MG63 (cell line): ENCODE results near the gene NOP9. TPM values are rescaled to one million over a fixed set of nuclear protein-coding genes. Genes with fewer than 3 reads are reported as not detected.

Experiments
- DNase-seq: peaks from one replicate; pipeline ENCODE4 v3.0.0-alpha.2; 2020
- H3K27me3 ChIP-seq: fragments of 250-450 bp; sonication (Bioruptor Pico); 2 replicates; pipeline ENCODE4 v1.5.1; 2020; ENCODE audit warnings: mild to moderate bottlenecking, moderate library complexity
- H3K36me3 ChIP-seq: fragments of 250-450 bp; sonication (Bioruptor Pico); 2 replicates; pipeline ENCODE4 v1.5.1; 2020; ENCODE audit warnings: mild to moderate bottlenecking, moderate library complexity
- H3K4me3 ChIP-seq: fragments of 250-450 bp; sonication (Bioruptor Pico); 2 replicates; pipeline ENCODE4 v1.5.1; 2020; ENCODE audit warnings: mild to moderate bottlenecking, moderate library complexity
- H3K9me3 ChIP-seq: fragments of 250-450 bp; sonication (Bioruptor Pico); 2 replicates; pipeline ENCODE4 v1.5.1; 2020; ENCODE audit warnings: mild to moderate bottlenecking, moderate library complexity
- total RNA-seq: library from RNA; depleted of rRNA; stranded (reverse); fragments of >200 nt; shearing (Covaris generic); gene quantifications from 2 replicates; pipeline ENCODE4 v1.2.3, GENCODE V29; 2014; ENCODE audit warnings: low replicate concordance

Gene NOP9
- total RNA-seq, 1 experiment from 2014 or later: 10.6 TPM

DNA sequence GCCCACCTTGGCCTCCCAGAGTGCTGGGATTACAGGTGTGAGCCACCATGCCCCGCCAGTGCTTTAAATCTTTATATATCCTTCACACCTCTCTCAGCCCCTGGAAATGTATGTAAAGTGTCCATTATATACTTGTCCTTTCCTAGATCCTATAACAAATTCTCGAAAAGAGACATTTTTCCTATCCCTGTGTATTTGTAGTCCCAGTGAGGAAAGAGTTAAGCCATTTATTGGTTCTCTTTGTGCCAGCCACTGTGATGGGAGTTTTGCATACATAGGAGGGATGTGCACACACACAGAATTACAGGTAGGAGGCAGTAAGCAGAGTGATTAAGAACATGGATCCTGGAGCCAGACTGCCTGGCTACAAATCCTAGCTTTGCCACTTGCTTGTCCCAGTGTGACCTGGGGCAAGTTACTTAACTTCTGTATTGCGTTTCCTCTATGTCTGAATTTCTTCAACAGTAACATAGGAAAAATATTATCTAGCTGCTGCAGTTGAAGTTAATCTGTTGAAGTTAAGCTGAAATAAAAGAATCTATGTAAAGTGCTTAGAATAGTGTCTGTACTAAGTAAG is 26.1 kb upstream of the NOP9 start:
- Histone ChIP-seq H3K27me3 (no peaks in the 10 kb centered on the region), H3K4me3 (no peak overlapping the region), H3K36me3 (no peaks in the 10 kb centered on the region), H3K9me3 (no peaks in the 10 kb centered on the region)
- DNase-seq: no peak

DNA sequence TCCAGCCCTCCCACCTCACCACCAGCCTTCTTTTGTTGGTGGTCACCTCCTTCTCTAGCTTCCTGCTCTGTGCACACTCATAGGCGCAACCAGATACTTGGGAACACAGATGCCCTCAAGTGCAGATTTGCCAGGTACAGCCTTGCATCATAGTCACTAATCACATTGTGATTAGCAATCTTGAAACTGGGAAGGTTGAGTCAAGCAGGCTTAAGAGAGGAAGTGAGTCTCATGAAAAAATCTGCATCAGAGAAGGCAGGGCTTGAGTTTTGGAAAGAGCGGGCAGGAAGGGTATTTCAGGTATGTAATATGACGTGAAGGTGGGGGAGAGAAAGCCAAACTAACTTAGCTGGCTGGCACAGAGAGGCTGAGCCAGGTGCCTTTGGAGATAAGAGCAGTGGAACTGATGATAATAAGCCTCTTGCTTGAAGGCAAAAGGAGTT is 25.5 kb upstream of the NOP9 start:
- Histone ChIP-seq H3K27me3 (no peaks in the 10 kb centered on the region), H3K9me3 (no peaks in the 10 kb centered on the region), H3K4me3 (no peak overlapping the region), H3K36me3 (no peaks in the 10 kb centered on the region)
- DNase-seq: no peak

DNA sequence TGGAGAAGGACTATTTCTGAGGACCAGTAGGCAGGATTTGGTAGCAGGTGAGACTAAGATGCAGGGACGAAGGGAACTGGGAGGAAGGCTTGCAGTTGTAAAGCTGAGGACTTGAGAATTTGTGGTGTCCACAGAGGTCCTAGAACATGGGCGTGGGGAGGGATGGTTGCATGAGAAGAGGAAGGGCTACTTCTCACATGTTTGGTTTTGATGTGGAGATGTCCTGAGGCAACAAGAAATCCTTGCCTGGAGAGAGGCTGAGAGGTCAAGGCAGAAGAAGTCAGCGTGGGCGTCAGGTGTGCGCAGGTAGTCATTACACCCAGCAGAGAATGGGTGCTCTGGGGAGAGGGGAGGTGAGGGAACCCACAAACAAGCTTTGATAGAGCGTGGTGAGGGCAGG is 22.6 kb upstream of the NOP9 start:
- H3K4me3 ChIP-seq: no peak overlapping the region
- no peaks in the 10 kb centered on the region for H3K9me3 ChIP-seq
- H3K36me3 ChIP-seq: no peaks in the 10 kb centered on the region
- no peaks in the 10 kb centered on the region for H3K27me3 ChIP-seq
- no peak for DNase-seq

DNA sequence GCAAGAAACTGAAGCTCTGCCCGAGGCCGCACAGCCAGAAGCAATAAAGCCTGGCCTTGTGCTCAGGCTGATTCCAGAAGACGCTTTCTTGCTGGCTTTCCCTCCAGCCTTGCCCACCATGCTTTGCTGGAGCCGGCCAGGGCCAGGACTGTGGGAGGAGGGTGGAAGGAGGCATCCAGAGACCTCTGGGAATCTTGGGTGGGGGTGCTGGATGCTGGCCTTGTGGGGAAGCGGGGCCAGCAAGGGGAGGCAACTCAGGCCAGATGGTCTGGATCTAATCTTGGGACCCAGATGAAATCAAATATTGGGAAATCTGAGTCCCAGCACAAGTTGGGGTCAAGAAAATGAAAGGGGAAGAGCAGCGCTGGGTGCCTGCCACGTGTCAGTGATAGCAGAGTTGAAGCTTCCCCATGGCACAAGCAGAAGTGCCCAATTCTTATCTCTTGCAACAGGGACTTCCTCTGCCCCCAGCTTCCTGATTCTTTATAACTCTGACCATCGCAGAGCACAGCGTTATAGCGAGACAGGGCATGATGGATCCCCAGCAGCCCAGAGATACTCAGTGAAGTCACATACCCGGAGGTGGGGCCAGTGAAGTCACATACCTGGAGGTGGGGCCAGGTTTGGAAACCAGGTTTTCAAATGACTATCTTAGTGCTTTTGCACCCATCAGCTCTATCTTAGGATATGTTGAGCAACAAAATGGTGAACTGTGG is 21.9 kb upstream of the NOP9 start:
- Histone ChIP-seq H3K9me3 (no peaks in the 10 kb centered on the region), H3K27me3 (no peaks in the 10 kb centered on the region), H3K36me3 (no peaks in the 10 kb centered on the region), H3K4me3 (no peak overlapping the region)
- DNase-seq: no peak

DNA sequence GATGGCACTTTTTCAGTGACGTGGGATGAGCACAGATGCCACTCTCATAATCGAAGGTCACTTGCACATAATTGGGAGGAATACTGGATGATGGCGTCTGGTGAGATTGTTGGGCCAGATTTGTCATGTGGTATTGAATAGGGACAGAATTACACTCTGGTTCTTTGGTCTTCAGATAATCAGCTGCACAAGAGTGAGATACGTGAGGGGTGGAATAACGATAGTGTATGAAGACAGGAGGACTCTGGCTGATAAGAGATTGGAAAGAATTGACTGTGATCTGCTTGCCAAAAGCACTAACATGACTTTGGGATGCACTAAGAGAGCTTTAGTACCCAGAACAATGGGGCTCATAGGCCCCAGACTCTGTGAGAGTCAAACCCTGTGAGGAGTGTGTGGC is 21.2 kb upstream of the NOP9 start:
- Histone ChIP-seq H3K27me3 (no peaks in the 10 kb centered on the region), H3K9me3 (no peaks in the 10 kb centered on the region), H3K36me3 (no peaks in the 10 kb centered on the region), H3K4me3 (no peak overlapping the region)
- DNase-seq: no peak

DNA sequence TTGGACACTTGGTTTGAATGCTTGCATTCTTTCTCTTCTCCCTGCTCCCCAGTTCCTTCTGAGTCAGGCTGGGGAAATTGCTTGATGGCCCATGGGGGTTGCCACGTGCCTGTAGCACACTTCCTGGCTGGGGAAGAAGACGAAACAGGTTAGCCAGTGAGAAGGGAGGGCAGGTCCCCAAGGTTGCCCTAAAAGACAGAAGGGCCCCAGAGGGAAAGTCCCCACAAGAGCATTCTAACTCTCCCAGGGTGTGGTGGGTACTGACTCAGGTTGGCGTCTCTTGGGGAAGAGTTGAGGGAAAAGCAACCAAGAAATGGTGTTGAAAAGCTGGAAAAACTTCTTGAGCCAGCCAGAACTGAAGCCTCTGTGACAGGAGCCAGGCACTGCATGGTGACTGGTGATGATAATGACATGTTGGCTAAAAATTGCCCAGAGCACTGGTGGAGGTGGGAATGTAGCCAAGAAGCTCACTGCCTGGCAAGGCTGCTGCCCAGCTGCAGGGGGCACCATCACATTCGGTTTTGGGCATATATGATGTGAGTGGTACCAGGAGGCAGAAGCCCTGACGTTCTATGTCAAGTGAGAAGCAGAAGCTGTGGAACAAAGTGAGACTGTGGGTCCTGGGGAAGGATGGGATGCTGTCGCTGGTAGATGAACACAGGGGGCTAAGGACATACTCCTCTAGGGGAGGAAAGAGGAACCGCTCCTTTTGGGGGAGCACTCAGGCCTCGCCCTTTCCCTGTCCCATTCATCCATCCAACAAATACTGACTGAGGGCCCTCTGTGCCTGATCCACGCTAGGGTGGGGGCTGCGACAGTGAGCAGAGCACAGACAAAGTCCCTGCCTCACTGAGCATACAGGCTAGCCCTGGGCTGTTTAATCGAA is 20.1 kb upstream of the NOP9 start:
- H3K4me3 ChIP-seq: no peak overlapping the region
- H3K27me3 ChIP-seq: no peaks in the 10 kb centered on the region
- H3K9me3 ChIP-seq: no peaks in the 10 kb centered on the region
- no peaks in the 10 kb centered on the region for H3K36me3 ChIP-seq
- DNase-seq: no peak

DNA sequence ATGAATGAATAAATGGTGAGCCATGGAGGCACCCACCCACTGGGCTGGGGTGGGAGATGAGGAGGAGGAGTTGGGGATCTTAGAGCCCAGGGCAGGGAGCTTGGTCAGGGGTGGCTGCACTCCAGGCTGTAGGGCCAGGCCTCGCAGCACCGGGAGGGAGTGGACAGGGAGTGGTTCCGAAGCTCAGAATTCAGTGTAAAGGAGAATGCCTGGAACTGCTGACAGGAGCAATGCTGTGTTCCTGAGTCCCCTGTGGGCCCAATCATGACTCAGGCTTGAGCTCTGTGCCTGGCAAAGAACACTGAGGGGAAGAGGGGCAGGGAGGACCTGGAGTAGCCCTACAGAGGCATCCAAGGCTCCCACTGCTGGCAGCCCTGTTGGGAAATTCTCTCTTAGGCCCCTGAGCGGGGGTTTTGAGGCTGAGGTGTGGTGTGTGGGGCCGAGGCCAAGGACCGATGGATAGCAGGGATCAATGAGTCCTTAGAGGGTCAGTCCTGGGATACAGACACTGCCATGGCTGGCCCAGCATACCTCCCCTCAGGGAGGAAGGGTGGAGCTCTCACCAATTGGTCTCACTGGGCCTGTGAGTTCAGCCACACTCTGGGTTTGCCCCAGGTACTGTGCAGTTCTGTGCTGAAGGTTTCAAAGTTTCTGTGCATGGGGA is 18.7 kb upstream of the NOP9 start:
- H3K36me3 ChIP-seq: no peaks in the 10 kb centered on the region
- H3K9me3 ChIP-seq: no peaks in the 10 kb centered on the region
- DNase-seq: no peak
- H3K27me3 ChIP-seq: no peaks in the 10 kb centered on the region
- no peak overlapping the region for H3K4me3 ChIP-seq

DNA sequence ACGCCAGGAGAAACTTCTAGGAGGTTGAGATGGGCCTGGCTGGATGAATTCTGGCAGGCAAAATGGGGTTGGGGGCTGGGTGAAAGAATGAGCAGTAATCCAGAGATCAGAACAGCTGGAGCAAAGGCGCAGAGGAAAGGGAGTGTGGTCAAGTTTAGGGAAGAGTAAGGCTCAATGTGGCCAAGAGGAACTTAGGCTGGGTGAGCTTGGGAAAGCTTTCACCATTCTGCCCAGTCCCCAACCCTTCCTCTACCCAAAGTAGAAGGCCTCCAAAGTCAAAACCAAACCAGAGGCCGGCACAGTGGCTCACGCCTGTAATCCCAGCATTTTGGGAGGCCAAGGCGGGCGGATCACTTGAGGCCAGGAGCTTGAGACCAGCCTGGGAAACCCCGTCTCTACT is 18.0 kb upstream of the NOP9 start:
- H3K4me3 ChIP-seq: no peak overlapping the region
- no peaks in the 10 kb centered on the region for H3K9me3 ChIP-seq
- no peak for DNase-seq
- no peaks in the 10 kb centered on the region for H3K36me3 ChIP-seq
- H3K27me3 ChIP-seq: no peaks in the 10 kb centered on the region

DNA sequence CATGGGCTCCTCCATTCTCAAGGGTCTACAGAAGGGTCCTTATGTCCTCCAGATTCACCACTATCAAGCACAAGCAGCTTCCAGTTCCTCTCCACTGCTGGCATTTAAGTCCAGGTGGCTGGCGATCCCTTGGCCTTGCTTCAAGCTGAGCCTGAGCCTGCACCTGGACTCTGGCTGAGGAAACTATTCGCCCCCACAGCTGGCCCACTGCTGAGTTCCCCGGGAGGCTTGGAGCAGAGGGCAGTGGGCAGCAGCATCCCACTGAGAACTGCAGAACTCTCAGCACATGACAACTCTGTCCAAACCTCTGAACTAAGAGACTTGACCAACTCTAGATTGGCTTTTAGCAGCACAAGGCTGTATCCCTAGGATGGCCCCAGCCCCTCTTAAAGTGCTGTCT is 16.9 kb upstream of the NOP9 start:
- H3K36me3 ChIP-seq: no peaks in the 10 kb centered on the region
- DNase-seq: no peak
- no peaks in the 10 kb centered on the region for H3K27me3 ChIP-seq
- no peak overlapping the region for H3K4me3 ChIP-seq
- no peaks in the 10 kb centered on the region for H3K9me3 ChIP-seq

DNA sequence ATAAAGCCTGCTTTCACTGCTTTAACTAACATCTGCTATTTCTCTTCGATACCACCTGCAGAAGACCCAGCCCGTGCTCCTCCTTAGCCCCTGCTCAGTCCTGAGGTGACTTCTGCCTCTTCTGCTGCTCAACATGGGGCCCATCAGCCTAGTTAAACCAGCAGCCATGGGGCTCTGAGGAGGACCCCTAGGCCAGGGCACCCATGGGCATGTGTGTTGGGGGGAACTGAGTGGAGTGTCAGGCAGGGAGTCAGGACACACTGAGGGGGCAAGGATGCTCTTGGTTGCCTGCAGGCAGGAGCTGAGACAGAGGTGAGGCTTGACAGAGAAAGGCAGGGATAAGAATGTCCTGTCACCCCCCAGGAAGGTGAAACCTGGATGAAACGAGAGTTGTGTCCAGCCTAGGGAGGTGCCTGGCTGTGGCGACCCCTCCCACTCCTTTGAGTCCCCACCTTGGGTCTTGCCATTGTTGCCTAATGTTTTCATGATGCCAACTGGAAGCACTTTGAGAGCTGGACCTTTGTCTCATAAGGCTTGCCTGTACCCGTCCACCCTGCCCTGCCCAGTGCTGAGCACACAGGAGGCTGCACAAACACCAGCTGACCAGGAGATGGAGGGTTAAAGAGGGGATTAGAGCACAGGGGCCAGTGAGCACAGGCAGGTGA is 15.7 kb upstream of the NOP9 start:
- Histone ChIP-seq H3K27me3 (no peaks in the 10 kb centered on the region), H3K36me3 (no peaks in the 10 kb centered on the region), H3K9me3 (no peaks in the 10 kb centered on the region), H3K4me3 (no peak overlapping the region)
- DNase-seq: no peak

DNA sequence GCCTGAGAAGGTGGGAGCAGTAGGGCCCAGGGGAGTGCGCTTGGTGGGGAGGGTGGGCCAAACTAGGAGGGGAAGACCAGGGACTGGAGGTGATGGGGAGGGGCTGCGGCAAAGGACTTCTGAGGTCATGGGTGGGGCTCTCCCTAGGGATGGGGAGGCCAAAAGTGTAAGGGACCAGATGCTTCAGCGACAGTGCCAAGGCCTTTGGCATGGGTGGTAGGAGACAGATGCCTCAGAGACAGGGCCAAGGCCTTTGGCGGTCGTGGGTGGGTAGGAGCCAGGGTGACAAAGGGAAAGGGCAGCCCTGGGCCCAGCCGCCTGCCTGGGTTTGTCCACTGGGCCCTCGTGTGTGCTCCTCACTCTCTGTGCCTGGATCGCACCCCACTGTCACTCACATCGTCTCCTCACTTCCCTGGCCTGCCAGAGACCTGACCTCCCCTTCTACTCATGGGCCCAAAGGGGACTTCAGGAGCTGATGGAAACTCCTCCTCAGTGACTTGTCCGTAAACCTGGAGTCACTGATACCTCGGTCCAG is 15.1 kb upstream of the NOP9 start:
- Histone ChIP-seq H3K36me3 (no peaks in the 10 kb centered on the region), H3K9me3 (no peaks in the 10 kb centered on the region), H3K27me3 (no peaks in the 10 kb centered on the region), H3K4me3 (no peak overlapping the region)
- DNase-seq: no peak

DNA sequence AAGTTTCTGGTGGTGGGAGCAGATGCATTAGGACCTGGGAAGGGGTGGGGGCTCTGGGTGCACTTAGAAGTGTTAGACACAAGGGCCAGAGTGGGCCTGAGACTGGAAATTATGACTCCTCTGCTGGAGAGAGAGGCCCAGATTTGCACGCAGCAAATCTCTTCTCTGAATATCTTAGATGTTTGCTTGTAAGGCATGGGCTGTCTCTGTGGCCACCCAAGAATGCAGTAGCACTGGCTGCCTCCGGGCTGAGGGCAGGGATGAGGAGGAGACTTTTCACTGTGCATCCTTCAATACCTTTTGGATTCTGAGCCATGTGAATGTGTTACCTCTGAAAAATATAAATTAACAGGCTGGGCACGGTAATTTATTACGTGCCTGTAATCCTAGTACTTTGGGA is 14.3 kb upstream of the NOP9 start:
- H3K9me3 ChIP-seq: no peaks in the 10 kb centered on the region
- no peak for DNase-seq
- H3K4me3 ChIP-seq: no peak overlapping the region
- H3K27me3 ChIP-seq: no peaks in the 10 kb centered on the region
- no peaks in the 10 kb centered on the region for H3K36me3 ChIP-seq

DNA sequence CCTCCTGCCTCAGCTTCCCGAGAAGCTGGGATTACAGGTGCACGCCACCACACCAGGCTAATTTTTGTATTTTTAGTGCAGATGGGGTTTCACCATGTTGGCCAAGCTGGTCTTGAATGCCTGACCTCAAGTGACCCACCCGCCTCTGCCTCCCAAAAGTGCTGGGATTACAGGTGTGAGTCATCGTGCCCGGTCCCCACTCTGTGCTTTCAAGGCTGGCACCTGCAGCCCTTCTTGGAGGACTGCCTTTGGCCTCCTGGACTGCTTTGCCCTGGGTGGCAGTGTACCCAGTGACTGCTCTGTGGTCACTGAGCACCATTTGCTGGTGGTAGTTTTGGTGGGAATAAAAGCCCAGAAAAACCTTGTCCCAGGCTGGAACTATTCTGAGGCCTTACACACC is 12.7 kb upstream of the NOP9 start:
- no peak for DNase-seq
- Histone ChIP-seq H3K36me3 (no peaks in the 10 kb centered on the region), H3K27me3 (no peaks in the 10 kb centered on the region), H3K9me3 (no peaks in the 10 kb centered on the region), H3K4me3 (no peak overlapping the region)

DNA sequence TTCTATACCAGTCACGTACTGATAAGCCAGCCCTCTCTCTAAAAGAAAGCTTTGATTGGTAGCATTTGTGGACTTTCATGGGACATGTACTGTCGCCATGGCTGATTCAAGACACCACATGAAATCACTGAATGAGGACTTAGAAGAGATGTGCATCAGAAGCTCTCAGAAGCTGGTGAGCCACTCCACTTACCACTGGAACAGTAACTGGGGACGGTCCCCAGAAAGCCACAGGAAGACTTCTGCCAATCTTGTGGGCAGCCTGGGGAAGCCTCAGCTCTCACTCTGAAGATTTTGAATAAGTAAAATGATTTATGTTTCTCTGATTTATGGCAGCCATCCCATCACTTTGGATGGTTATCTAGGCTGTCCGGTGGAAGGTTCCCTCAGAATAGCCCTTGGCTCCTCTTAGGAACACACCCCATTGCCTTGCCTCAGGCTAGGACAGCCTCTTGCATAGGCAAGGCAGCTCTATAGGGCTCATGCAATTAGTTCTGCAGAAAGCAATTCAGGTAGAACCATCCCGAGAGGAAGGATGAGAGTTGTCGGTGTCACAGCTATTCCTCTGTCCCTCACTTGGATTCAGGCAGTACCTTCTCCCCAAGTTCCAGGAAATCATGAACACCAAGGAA is 9.9 kb upstream of the NOP9 start:
- no peak for DNase-seq
- H3K4me3 ChIP-seq: no peak overlapping the region
- no peaks in the 10 kb centered on the region for H3K27me3 ChIP-seq
- H3K9me3 ChIP-seq: no peaks in the 10 kb centered on the region
- H3K36me3 ChIP-seq: no peaks in the 10 kb centered on the region

DNA sequence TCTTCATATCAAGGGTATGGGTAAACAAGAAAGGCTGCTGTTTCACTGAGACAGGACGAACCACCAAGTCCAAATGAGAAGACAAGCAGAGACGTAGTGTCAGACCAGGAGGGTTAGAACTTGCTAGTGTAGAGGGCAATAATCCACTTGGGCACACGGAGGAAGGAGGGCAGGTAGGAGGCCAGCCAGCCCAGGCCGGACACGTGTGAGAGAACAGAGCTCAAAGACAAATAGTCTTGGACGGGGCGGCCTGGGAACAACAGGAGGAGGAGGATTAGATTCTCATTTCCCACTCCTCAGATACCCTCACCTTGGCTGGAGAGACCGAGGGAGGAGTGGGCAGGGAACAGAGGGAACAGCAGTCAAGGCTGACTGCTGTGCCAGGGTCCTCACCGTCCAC is 8.9 kb upstream of the NOP9 start:
- H3K4me3 ChIP-seq: no peak overlapping the region
- H3K9me3 ChIP-seq: no peaks in the 10 kb centered on the region
- no peaks in the 10 kb centered on the region for H3K36me3 ChIP-seq
- no peaks in the 10 kb centered on the region for H3K27me3 ChIP-seq
- DNase-seq: no peak

DNA sequence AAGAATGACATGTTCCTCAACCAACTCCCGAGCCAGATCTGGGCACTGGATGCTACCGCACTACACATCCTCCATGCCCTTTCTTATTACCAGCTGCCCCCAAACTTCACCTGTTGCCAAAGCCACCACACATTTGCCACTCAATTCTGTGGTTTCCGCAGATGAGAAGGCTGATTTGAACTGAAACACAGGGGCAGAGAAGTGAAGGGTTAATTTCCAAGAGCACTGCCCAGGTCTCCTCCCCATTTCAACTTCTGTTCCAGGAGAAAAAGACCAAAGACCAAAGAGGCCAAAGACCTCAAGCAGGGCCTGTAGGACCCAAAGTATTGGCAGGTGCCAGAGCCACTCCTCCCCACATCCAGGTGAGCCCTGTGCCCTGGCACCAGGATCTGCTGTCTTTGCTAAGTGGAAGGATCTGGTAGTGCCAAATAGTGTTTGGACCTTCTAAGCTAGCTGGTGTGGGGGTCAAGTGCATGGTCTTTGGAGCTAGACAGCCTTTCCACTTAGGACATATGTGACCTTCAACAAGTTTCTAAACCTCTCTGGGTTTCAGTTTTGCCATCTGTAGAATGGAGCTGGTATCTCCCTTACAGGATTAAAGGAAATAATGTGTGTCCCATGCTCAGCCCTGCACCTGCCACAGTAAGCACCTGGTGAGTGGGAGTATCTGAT is 8.1 kb upstream of the NOP9 start:
- no peaks in the 10 kb centered on the region for H3K9me3 ChIP-seq
- no peak for DNase-seq
- H3K27me3 ChIP-seq: no peaks in the 10 kb centered on the region
- H3K4me3 ChIP-seq: no peak overlapping the region
- H3K36me3 ChIP-seq: no peaks in the 10 kb centered on the region
